Measurements from ENCODE around the gene PCDHGB4.
"Not testable (repeated sequence)": the region's sequence is repeated elsewhere in the genome, so short reads cannot be mapped to it uniquely, and the experiment has no call there.

- not testable (repeated sequence) for TF ChIP-seq CTCF, POLR2A (IDR thresholded peaks at IDR 0.05)
These were observed 45.2 kb downstream of the PCDHGB4 start for GRCh38 chr5:141432726-141433125.
